ENCODE measurements around the gene BDKRB1. TPM values are rescaled to one million over a fixed set of nuclear protein-coding genes. Genes with fewer than 3 reads are reported as not detected.

Gene BDKRB1
- polyA plus RNA-seq, 3 donors = not detected

DNA sequence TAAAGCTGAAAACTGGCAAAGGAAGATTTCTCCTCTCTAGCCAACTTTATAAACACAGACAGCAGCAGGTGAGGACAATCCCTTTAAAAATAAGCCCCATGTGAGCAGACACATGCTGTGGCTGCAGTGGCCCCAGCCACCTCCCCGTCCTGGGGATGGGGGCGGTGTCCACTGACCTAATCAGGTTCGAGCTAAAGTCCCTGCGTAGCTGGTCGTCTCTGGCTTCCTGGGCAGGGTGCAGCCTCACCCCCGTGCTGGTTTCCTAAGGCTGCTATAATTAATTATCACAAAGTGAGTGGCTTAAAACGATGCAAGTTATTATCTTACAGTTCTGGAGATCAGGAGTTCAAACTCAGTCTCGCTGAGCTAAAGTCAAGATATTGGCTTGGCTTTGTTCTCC lies 1.0 kb downstream of the BDKRB1 start:
- DNase-seq = no peak
- H3K36me3 Mint-ChIP-seq = no peaks in the 10 kb centered on the region
- TF ChIP-seq, protein P1, sequence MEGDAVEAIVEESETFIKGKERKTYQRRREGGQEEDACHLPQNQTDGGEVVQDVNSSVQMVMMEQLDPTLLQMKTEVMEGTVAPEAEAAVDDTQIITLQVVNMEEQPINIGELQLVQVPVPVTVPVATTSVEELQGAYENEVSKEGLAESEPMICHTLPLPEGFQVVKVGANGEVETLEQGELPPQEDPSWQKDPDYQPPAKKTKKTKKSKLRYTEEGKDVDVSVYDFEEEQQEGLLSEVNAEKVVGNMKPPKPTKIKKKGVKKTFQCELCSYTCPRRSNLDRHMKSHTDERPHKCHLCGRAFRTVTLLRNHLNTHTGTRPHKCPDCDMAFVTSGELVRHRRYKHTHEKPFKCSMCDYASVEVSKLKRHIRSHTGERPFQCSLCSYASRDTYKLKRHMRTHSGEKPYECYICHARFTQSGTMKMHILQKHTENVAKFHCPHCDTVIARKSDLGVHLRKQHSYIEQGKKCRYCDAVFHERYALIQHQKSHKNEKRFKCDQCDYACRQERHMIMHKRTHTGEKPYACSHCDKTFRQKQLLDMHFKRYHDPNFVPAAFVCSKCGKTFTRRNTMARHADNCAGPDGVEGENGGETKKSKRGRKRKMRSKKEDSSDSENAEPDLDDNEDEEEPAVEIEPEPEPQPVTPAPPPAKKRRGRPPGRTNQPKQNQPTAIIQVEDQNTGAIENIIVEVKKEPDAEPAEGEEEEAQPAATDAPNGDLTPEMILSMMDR (IDR thresholded peaks at IDR 0.05) = no peak
- H3K27me3 Mint-ChIP-seq (ENCODE audit: low read depth in 3 of 3) = peaks cover 3 to 30% (median 13%) of the 10 kb centered on the region in 3 donors
- no peaks in the 10 kb centered on the region for H3K4me1 Mint-ChIP-seq
- no peak overlapping the region for H3K27ac Mint-ChIP-seq
- no peak overlapping the region for H3K4me2 ChIP-seq (replicated peaks; ENCODE audit: extremely low read depth, low read length, poor library complexity, severe bottlenecking)
- H3K4me1 ChIP-seq (ENCODE audit: control insufficient read depth in 1 of 2, insufficient read depth in 2 of 2, low read length in 2 of 2) = no peaks in the 10 kb centered on the region
- H3K27ac ChIP-seq (ENCODE audit: low read depth in 1 of 2, low read length in 2 of 2) = no peak overlapping the region
- H3K36me3 ChIP-seq (replicated peaks in 1 of 2; ENCODE audit: control insufficient read depth in 1 of 2, insufficient read depth in 2 of 2, low read length in 2 of 2) = no peaks in the 10 kb centered on the region
- intact Hi-C loops (cut with micrococcal nuclease) = no loop called here
- no peak overlapping the region for H3K4me3 ChIP-seq (replicated peaks in 1 of 3; ENCODE audit: low read depth in 2 of 3, low read length in 3 of 3)
- no peak overlapping the region for H2AFZ ChIP-seq (ENCODE audit: insufficient read depth, low read depth, low read length, poor library complexity, severe bottlenecking)
- WGBS (ENCODE audit: insufficient coverage) = 89% methylated on average over 5 of the region's 8 CpGs
- no peaks in the 10 kb centered on the region for H4K20me1 ChIP-seq (ENCODE audit: insufficient read depth, low read length)
- no peaks in the 10 kb centered on the region for H3K79me2 ChIP-seq (ENCODE audit: insufficient read depth, low read length)
- no peak overlapping the region for H3K4me3 Mint-ChIP-seq
- peaks cover 0 to 8% (median 0%) of the 10 kb centered on the region in 7 donors for H3K9me3 Mint-ChIP-seq
- H3K9me3 ChIP-seq (replicated peaks in 1 of 2; ENCODE audit: control insufficient read depth in 1 of 2, insufficient read depth in 1 of 2, low read length in 2 of 2) = no peaks in the 10 kb centered on the region
- H3K27me3 ChIP-seq (ENCODE audit: control insufficient read depth in 2 of 2, insufficient read depth in 2 of 2, low read length in 2 of 2) = no peaks in the 10 kb centered on the region
- no peak overlapping the region for H3K9ac ChIP-seq (ENCODE audit: insufficient read depth, low read length, poor library complexity, severe bottlenecking)

DNA sequence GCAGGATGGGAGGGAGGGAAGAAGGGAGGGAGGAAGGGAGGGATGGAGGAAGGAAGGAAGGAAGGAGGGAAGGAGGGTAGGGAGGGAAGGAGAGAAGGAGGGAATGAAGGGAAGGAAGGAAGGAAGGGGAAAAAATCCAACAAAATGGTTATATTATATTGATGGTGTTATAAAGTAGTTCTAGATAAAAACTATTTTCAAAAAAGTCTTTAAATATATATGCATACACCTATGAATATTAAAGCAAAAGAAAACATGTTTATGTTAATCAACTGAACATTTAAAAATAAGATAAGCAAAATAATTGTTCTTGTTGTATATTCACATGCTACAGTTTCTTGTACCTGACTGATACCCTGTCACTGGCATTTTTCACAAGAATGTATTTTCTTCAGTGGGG lies 1.9 kb downstream of the BDKRB1 start:
- no peaks in the 10 kb centered on the region for H3K36me3 ChIP-seq (replicated peaks in 1 of 2; ENCODE audit: control insufficient read depth in 1 of 2, insufficient read depth in 2 of 2, low read length in 2 of 2)
- H3K27ac ChIP-seq (ENCODE audit: low read depth in 1 of 2, low read length in 2 of 2) = no peak overlapping the region
- H4K20me1 ChIP-seq (ENCODE audit: insufficient read depth, low read length) = no peaks in the 10 kb centered on the region
- Mint-ChIP-seq H3K9me3 (peaks cover 0 to 8% (median 0%) of the 10 kb centered on the region in 7 donors), H3K4me1 (no peaks in the 10 kb centered on the region), H3K27me3 (ENCODE audit: low read depth in 3 of 3) (peaks cover 3 to 29% (median 13%) of the 10 kb centered on the region in 3 donors), H3K36me3 (no peaks in the 10 kb centered on the region), H3K27ac (no peak overlapping the region), H3K4me3 (no peak overlapping the region)
- H3K79me2 ChIP-seq (ENCODE audit: insufficient read depth, low read length) = no peaks in the 10 kb centered on the region
- no peak overlapping the region for H3K4me2 ChIP-seq (replicated peaks; ENCODE audit: extremely low read depth, low read length, poor library complexity, severe bottlenecking)
- no peaks in the 10 kb centered on the region for H3K9me3 ChIP-seq (replicated peaks in 1 of 2; ENCODE audit: control insufficient read depth in 1 of 2, insufficient read depth in 1 of 2, low read length in 2 of 2)
- no peak overlapping the region for H3K9ac ChIP-seq (ENCODE audit: insufficient read depth, low read length, poor library complexity, severe bottlenecking)
- DNase-seq = no peak
- no peaks in the 10 kb centered on the region for H3K27me3 ChIP-seq (ENCODE audit: control insufficient read depth in 2 of 2, insufficient read depth in 2 of 2, low read length in 2 of 2)
- TF ChIP-seq, protein P1 (IDR thresholded peaks at IDR 0.05) = no peak
- no peak overlapping the region for H2AFZ ChIP-seq (ENCODE audit: insufficient read depth, low read depth, low read length, poor library complexity, severe bottlenecking)
- intact Hi-C loops (cut with micrococcal nuclease) = no loop called here
- H3K4me3 ChIP-seq (replicated peaks in 1 of 3; ENCODE audit: low read depth in 2 of 3, low read length in 3 of 3) = no peak overlapping the region
- H3K4me1 ChIP-seq (ENCODE audit: control insufficient read depth in 1 of 2, insufficient read depth in 2 of 2, low read length in 2 of 2) = no peaks in the 10 kb centered on the region
